ENCODE data around the gene SLC35F4. TPM values are rescaled to one million over a fixed set of nuclear protein-coding genes. Genes with fewer than 3 reads are reported as not detected.

The SLC35F4 gene
- total RNA-seq, 1 experiment from 2014 or later: not detected

DNA sequence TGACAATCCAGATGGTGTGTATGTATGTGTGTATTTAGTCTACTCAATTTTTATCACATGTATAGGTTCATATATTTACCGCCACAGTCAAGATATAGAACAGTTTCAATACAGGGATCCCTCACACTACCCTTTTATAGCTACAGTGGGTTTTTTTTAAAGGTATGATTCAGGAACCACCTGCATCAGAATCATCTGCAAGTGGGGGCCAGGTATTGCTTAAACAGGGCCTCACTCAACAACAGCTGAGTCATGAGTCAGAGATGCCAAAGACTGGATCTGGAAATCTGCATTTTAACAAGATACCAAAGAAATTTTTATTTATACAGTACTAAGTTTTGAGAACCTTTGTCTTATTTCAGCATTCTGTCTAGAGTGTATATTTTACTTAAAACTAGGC, 117.6 kb downstream of the SLC35F4 start:
- no peak overlapping the region for H4K91ac ChIP-seq (ENCODE audit: insufficient read length, low read depth, low read length)
- no peaks in the 10 kb centered on the region for H3K27me3 ChIP-seq (ENCODE audit: insufficient read depth, low read length)
- Mint-ChIP-seq H3K4me1 (0 out of 4 replicates have a peak, but pooled peaks cover 0 to 4% of the 10 kb centered on the region in 2 experiments), H3K4me3 (no peak overlapping the region), H3K27me3 (ENCODE audit: low read depth) (no peaks in the 10 kb centered on the region), H3K27ac (no peak overlapping the region), H3K36me3 (ENCODE audit: insufficient read depth in 1 of 3, low read depth in 3 of 3) (no peaks in the 10 kb centered on the region; a peak in 1 of 7 replicates), H3K9me3 (peaks cover 0 to 3% of the 10 kb centered on the region in 2 experiments; a peak in 1 of 5 replicates)
- no peak overlapping the region for H3K14ac ChIP-seq (ENCODE audit: insufficient read depth, low read length)
- no peak for TF ChIP-seq CTCF (conservative IDR thresholded peaks at IDR 0.05)
- H3K9ac ChIP-seq (ENCODE audit: extremely low read depth, insufficient read length, low read length): no peak overlapping the region
- no peak overlapping the region for H2AFZ ChIP-seq (ENCODE audit: low read length)
- no peak overlapping the region for H4K8ac ChIP-seq (replicated peaks; ENCODE audit: insufficient read length, low read depth, low read length)
- no peak overlapping the region for H2BK5ac ChIP-seq (ENCODE audit: insufficient read length, low read length)
- no peak overlapping the region for H3K18ac ChIP-seq (ENCODE audit: insufficient read length, low read depth, low read length)
- no peaks in the 10 kb centered on the region for H3K23me2 ChIP-seq (ENCODE audit: insufficient read length, low read depth, low read length, poor library complexity, severe bottlenecking)
- H2BK15ac ChIP-seq (ENCODE audit: low read depth, low read length): no peak overlapping the region
- H3K79me2 ChIP-seq (ENCODE audit: insufficient read depth, low read length): no peaks in the 10 kb centered on the region
- WGBS (ENCODE audit: extremely low coverage, insufficient read length, low lambda C conversion rate): no CpG with 5 or more reads among the region's 1 CpG
- H3K4me1 ChIP-seq (ENCODE audit: insufficient read depth, low read length): no peaks in the 10 kb centered on the region
- no peak overlapping the region for H3K4ac ChIP-seq (ENCODE audit: low read depth, low read length)
- H3T11ph ChIP-seq (ENCODE audit: low read length): no peak overlapping the region
- H3K23ac ChIP-seq (ENCODE audit: insufficient read length, low read depth, low read length): no peak overlapping the region
- no peaks in the 10 kb centered on the region for H3K79me1 ChIP-seq (ENCODE audit: insufficient read depth, low read depth, low read length, poor library complexity, severe bottlenecking)
- H2BK120ac ChIP-seq (ENCODE audit: low read depth, low read length, poor library complexity, severe bottlenecking): no peak overlapping the region
- H3K4me2 ChIP-seq (ENCODE audit: insufficient read depth, insufficient read length, low read length): no peak overlapping the region
- H2BK12ac ChIP-seq (ENCODE audit: insufficient read length, low read depth, low read length): no peak overlapping the region
- no peaks in the 10 kb centered on the region for H3K9me3 ChIP-seq (ENCODE audit: control insufficient read depth, low read depth, low read length)
- H2BK20ac ChIP-seq (ENCODE audit: low read depth, low read length, poor library complexity, severe bottlenecking): no peak overlapping the region
- no peaks in the 10 kb centered on the region for H4K20me1 ChIP-seq (ENCODE audit: control insufficient read depth, insufficient read depth, insufficient read length)
- H4K5ac ChIP-seq (ENCODE audit: insufficient read length, low read depth, low read length): no peak overlapping the region
- no peak overlapping the region for H3K27ac ChIP-seq (ENCODE audit: insufficient read length, low read depth, low read length)
- no peak overlapping the region for H3K56ac ChIP-seq (ENCODE audit: insufficient read length, low read depth, low read length)
- H2AK5ac ChIP-seq (ENCODE audit: insufficient read length, low read length): no peak overlapping the region
- DNase-seq: no peak
